GM19099 (cell line): ENCODE measurements around the gene NHERF2.
A peak's percentile ranks its signal among the peaks of the same experiment; 100 is the strongest.

Experiments used
- POLR2A ChIP-seq: IDR thresholded peaks from 3 replicates; pipeline ENCODE4 v1.6.1; 2011; ENCODE audit warnings: low read depth; ENCODE audit not compliant: insufficient read length; ENCODE audit errors: extremely low read depth

NHERF2 gene

GRCh38 chr16:2026461-2027023 is at the start of gene NHERF2:
NHERF2 (plus strand) TSS chr16:2026902; CDS start chr16:2027006, 104 bp downstream.
- TF ChIP-seq POLR2A = no peak

GRCh38 chr16:1976951-1977874 is 49.5 kb upstream of the NHERF2 start:
- TF ChIP-seq POLR2A = no peak

GRCh38 chr16:1977875-1978268 is 48.8 kb upstream of the NHERF2 start:
- TF ChIP-seq POLR2A = no peak

- no peak for TF ChIP-seq POLR2A
Measured at GRCh38 chr16:1978476-1979120, 48.1 kb upstream of the NHERF2 start.

GRCh38 chr16:1979271-1980029 is 47.3 kb upstream of the NHERF2 start:
- TF ChIP-seq POLR2A = no peak

- no peak for TF ChIP-seq POLR2A
Measured at GRCh38 chr16:1980030-1980769, 46.5 kb upstream of the NHERF2 start.

- TF ChIP-seq POLR2A = no peak
Measured at GRCh38 chr16:1980770-1981087, 46.0 kb upstream of the NHERF2 start.

- TF ChIP-seq POLR2A = no peak
Measured at GRCh38 chr16:1981398-1981836, 45.3 kb upstream of the NHERF2 start, which contains the start of gene NOXO1. NOXO1 (minus strand) TSS chr16:1981469; CDS start chr16:1981179, 290 bp downstream.

- TF ChIP-seq POLR2A = no peak
Measured at GRCh38 chr16:1982013-1982433, 44.7 kb upstream of the NHERF2 start.

GRCh38 chr16:1982991-1983543 is 43.6 kb upstream of the NHERF2 start:
- no peak for TF ChIP-seq POLR2A

GRCh38 chr16:1983544-1984346 is 43.0 kb upstream of the NHERF2 start, which contains the start of gene GFER:
GFER (plus strand) TSS chr16:1984193; CDS start chr16:1984219, 26 bp downstream.
- peak; percentile 93 for TF ChIP-seq POLR2A

- no peak for TF ChIP-seq POLR2A
Measured at GRCh38 chr16:1984347-1985225, 42.1 kb upstream of the NHERF2 start.
